Sciatic nerve (tissue), 2 donors: ENCODE measurements around the gene ADAMTSL3. TPM values are rescaled to one million over a fixed set of nuclear protein-coding genes. Genes with fewer than 3 reads are reported as not detected.
"Not testable (repeated sequence)": the region's sequence is repeated elsewhere in the genome, so short reads cannot be mapped to it uniquely, and the experiment has no call there.

Source experiments
- ATAC-seq: fragments of 200-7000 bp; cut with Tn5 transposase; one replicate; pipeline ENCODE4 v1.9.1; 2020; ENCODE audit warnings: mild to moderate bottlenecking, moderate library complexity
- DNase-seq: peaks from one replicate; pipeline ENCODE4 v3.0.0-alpha.2; 2020; ENCODE audit warnings: low spot score
- intact Hi-C: fragments of 100-400 bp; cut with DNase I; formaldehyde crosslinking; loops from one replicate; pipeline ENCODE4 v1.14.2; 2022
- total RNA-seq: library from RNA; stranded (reverse); fragmentation: NEBNext Ultra II Directional; extraction: Animal tissue kit (Norgen Biotek cat#: 25700); gene quantifications from one replicate; pipeline ENCODE4 v1.2.1, GENCODE V29; 2021
- donor health status: DM: no; HTN: no; CAD: no.
- donor health status: DM: no; HTN: no; CAD: no.

Gene ADAMTSL3
- total RNA-seq, 1 donor from 2014 or later: 39.1 TPM

DNA sequence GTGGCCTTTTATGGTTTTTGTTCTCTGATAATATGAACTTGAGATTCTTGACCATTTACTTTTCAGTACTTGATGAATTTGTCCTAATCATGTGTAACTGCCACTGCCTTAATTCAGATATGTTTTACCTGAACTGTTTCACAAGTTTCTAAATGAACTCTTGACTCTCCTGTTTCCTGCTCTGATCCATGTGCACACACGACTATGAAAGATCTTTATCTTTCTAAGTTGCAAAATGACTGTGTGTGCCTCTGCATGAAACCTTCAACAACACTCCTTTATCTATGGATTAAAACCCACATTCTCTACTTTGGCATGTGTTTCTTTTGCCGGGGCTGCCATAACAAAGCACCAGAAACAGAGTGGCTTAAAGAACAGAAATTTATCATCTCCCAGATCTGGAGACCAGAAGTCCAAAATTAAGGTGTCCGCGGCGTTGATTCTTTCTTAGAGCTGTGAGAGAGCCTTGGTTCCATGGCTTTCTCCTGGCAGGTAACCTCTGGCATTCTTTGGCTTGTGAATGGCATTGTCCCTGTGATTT is 275.0 kb downstream of the ADAMTSL3 start:
- ATAC-seq: no peak
- intact Hi-C loops: no loop called here
- DNase-seq: no peak

- intact Hi-C loops: no loop called here
- DNase-seq (no peak), ATAC-seq (no peak)
These were observed 275.7 kb downstream of the ADAMTSL3 start for GRCh38 chr15:83929619-83930018.

- no peak for DNase-seq
These were observed 276.7 kb downstream of the ADAMTSL3 start for GRCh38 chr15:83930392-83931212.

GRCh38 chr15:83935774-83936173 is 281.9 kb downstream of the ADAMTSL3 start:
- DNase-seq (no peak), ATAC-seq (no peak)
- intact Hi-C loops: no loop called here

More at GRCh38 chr15:83930392-83931212, 276.7 kb downstream of the ADAMTSL3 start:
- intact Hi-C loops: no loop called here
- peak; percentile 97 for ATAC-seq

DNA sequence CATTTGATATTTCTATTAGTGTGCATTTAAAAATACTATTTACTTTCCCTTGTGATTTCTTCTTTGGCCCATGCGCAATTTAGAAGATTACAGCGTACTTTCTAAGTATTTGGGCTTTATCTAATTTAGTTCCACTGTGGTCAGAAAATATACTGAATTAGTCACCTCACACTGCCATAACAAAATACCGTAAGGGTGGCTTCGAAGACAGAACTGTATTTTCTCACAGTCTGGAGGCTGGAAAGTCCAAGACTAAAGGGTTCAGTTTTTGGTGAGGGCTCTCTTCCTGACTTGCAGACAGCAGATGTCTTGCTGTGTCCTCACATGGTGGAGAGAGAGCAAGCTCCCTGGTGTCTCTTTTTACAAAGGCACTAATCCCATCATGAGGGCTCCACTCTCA is 286.2 kb downstream of the ADAMTSL3 start:
- no peak for ATAC-seq
- intact Hi-C loops: no loop called here

GRCh38 chr15:83943043-83943442 is 289.1 kb downstream of the ADAMTSL3 start:
- DNase-seq: no peak
- ATAC-seq: no peak
- intact Hi-C loops: no loop called here

More for the DNA sequence above, 286.2 kb downstream of the ADAMTSL3 start:
- no peak for DNase-seq

DNA sequence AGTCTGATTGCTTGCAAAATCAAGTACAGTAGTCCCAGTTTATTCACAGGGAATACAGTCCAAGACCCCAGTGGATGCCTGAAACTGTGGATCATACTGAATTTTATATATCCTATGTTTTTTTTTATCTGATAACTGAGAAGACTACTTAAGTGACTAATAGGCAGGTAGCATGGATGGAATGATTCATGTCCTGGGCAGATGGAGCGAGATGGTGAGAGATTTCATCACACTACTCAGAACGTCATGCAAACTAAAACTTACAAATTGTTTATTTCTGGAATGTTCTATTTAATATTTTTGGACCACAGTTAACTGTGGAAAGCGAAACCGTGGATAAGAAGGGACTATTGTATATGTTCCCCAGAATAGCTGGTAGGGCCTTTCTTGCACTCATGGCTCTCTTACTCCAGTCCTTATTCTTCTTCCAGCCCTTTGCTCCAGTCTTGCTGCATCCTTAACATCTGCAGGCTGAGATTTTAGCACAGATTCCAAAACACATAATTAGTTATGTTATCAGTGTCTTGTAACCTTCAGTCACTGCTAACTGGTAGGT is 290.0 kb downstream of the ADAMTSL3 start:
- DNase-seq (no peak), ATAC-seq (no peak)
- intact Hi-C loops: no loop called here

- DNase-seq (no peak), ATAC-seq (no peak)
- intact Hi-C loops: no loop called here
These were observed 293.2 kb downstream of the ADAMTSL3 start for GRCh38 chr15:83947156-83947555.

DNA sequence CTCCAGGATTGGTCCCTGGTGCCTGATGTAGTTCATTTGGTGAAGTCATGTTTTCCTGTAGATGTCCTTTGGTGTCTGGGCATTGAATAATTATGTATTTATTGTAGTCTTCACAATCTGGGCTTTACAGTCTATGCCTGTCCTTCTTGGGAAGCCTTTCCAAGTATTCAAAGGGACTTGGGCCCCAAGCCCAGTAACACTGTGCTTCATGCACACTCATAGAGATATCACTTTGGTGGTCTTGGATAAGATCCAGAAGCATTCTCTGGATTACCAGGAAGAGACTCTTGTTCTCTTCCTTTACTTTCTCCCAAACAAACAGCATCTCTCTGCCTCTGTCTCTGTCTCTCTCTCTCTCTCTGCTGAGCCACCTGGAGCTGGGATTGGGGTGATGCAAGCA is 300.6 kb downstream of the ADAMTSL3 start:
- no peak for DNase-seq
- intact Hi-C loops: no loop called here

GRCh38 chr15:83955806-83956265 is 301.9 kb downstream of the ADAMTSL3 start:
- no peak for DNase-seq
- no peak for ATAC-seq
- intact Hi-C loops: no loop called here

More for the DNA sequence above, 300.6 kb downstream of the ADAMTSL3 start:
- no peak for ATAC-seq

DNA sequence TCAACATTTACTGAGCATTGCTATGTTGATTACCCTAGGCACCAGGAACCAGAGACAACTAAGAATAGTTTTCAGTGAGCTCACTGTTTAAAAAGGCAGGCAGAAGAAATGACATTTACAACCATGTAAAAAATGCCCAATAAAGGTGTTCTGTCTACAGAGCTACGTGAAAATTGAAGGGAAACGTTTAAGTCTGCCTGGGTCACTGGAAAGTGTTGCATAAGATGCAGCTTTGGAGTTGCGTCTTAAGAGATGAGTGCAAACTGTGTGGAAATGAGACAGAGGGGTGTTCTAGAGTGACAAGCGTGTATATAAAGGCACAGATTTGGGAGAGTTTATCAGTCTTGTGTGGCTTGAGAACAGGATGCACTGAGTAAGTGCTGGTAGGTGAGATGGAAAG is 303.0 kb downstream of the ADAMTSL3 start:
- intact Hi-C loops: no loop called here
- no peak for DNase-seq
- ATAC-seq: no peak

DNA sequence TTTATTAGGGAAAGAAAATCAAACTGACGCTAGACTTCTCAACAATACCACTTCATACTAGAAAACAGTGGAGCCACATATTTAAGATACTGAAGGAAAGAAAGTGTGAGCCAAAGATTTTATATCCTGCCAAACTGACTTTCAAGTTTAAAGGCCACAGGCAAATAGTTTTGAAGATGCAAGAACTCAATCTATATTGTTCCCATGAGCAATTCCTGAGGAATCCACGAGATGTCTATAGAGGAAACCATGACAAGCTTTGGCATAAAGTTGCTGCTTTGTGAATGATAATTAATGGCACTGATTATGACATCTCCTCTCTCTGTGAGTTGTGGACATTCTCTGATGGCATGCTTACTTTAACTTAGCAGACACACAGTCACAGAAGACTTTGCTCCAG is 305.6 kb downstream of the ADAMTSL3 start:
- DNase-seq: no peak
- no peak for ATAC-seq
- intact Hi-C loops: no loop called here

DNA sequence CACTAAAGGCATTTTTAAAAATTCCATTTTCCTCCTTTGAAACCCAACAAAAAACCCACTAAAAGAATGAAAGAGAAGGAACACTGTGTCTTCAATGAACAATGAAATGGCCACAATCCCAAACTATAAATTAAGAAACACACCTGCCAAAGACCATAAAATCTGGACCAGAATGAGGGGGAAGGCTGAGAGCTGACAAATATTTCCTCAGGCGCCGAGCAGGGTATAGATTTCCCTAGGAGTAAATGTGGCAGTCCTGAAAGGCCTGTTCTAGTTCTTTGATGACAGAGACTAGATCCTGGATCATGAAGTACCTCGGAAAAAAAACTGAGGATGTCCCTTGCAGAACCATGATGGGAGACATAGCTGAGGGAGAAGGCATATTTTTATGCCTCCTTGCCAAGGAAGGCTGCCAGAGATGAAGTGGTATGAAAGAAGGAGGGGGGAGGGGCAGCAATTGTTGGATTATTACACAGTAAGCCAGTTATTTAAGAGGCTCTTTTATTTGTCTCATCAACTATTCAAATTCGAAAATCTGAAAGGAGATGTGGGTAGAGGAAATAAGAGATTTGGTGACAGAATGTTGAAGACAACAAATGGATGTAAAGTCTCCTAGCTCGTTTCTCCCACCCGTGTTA is 306.4 kb downstream of the ADAMTSL3 start:
- no peak for DNase-seq
- intact Hi-C loops: no loop called here
- ATAC-seq: no peak

DNA sequence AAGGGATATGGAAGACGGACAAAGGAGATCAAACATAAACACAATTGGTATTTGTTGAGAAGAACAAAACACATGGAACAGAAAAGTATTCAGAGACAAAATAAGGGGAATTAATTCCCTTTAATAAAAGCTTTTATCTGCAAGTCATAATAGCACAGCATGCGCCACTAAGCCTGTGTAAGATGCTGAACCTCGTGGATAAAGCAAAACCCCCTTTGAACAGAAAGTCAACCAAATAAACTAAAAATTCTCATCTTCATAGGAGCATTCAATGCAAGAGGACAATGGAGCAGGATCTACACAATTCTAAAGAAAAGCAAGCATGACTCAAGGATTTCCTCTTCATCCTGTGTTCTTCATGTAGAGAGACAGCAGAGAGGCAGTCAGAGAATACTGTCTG is 307.4 kb downstream of the ADAMTSL3 start:
- intact Hi-C loops: no loop called here
- ATAC-seq: no peak
- no peak for DNase-seq

DNA sequence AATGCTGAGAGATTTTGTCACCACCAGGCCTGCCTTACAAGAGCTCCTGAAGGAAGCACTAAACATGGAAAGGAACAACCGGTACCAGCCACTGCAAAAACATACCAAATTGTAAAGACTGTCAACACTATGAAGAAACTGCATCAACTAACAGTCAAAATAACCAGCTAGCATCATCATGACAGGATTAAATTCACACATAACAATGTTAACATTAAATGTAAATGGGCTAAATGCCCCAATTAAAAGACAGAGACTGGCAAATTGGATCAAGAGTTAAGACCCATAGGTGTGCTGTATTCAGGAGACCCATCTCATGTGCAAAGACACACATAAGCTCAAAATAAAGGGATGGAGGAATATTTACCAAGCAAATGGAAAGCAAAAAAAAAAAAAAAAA is 311.0 kb downstream of the ADAMTSL3 start:
- DNase-seq, intact Hi-C loops, ATAC-seq: not testable (repeated sequence)

- ATAC-seq (peak; percentile 96), DNase-seq (no peak)
- intact Hi-C loops: no loop called here
These were observed 316.5 kb downstream of the ADAMTSL3 start for GRCh38 chr15:83970295-83970890.

- no peak for DNase-seq
- ATAC-seq: no peak
- intact Hi-C loops: no loop called here
These were observed 318.1 kb downstream of the ADAMTSL3 start for GRCh38 chr15:83971992-83972391.

- intact Hi-C loops: no loop called here
- ATAC-seq (no peak), DNase-seq (no peak)
These were observed 319.9 kb downstream of the ADAMTSL3 start for GRCh38 chr15:83973816-83974215.

- DNase-seq (no peak), ATAC-seq (no peak)
- intact Hi-C loops: no loop called here
These were observed 324.1 kb downstream of the ADAMTSL3 start for GRCh38 chr15:83977992-83978391.
